Glomerular visceral epithelial cell (primary cell): ENCODE measurements around the gene CD302.
"Not testable (repeated sequence)": the region's sequence is repeated elsewhere in the genome, so short reads cannot be mapped to it uniquely, and the experiment has no call there.

Source experiments
- DNase-seq: peaks from one replicate; pipeline ENCODE4 v3.0.0-alpha.2; 2016; ENCODE audit errors: extremely low spot score

The CD302 gene

DNA sequence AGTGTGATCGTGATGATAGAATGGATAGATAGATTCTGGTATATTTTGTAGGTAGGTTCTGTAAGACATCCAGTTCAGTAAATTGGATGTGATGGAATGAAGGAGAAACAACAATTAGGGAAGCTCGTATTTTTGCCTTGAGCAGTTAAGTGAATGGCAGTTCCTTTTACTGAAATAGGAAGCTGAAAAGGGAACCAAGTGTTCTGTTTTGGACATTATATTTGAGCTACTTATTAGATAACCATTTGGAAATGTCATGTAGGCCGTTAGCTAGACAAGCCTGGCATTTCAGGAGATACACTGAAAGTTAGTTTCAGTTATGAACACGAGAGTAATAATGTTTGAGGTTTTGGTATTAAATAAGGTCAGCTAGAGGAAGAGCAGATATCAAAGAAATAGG lies 44.2 kb downstream of the CD302 start:
- no peak for DNase-seq

- no peak for DNase-seq
These were observed 47.1 kb downstream of the CD302 start for GRCh38 chr2:159750873-159751272.

DNA sequence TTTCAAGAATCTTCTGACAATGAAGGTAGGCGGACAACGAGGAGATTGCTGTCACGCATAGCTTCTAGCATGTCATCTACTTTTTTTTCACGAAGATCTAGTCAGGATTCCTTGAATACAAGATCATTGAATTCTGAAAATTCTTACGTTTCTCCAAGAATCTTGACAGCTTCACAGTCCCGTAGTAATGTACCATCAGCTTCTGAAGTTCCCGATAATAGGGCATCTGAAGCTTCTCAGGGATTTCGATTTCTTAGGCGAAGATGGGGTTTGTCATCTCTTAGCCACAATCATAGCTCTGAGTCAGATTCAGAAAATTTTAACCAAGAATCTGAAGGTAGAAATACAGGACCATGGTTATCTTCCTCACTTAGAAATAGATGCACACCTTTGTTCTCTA lies 49.9 kb downstream of the CD302 start:
- no peak for DNase-seq

- not testable (repeated sequence) for DNase-seq
These were observed 52.8 kb downstream of the CD302 start for GRCh38 chr2:159745237-159745636.

GRCh38 chr2:159744363-159744762 lies 53.6 kb downstream of the CD302 start:
- DNase-seq: no peak

DNA sequence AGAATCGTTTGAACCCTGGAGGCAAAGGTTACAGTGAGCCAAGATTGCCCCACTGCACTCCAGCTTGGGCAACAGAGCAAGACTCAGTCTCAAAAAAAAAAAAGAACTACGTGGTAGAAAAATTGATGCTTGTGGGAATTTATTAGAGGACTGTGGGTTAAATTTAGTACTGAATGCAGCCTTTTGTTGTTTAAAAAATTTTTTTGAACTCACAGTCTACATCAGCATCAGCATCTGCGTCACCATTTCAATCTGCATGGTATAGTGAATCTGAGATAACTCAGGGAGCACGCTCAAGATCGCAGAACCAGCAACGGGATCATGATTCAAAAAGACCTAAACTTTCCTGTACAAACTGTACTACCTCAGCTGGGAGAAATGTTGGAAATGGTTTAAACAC lies 55.2 kb downstream of the CD302 start:
- DNase-seq: no peak

GRCh38 chr2:159738509-159739390 lies 59.3 kb downstream of the CD302 start:
- DNase-seq: no peak

DNA sequence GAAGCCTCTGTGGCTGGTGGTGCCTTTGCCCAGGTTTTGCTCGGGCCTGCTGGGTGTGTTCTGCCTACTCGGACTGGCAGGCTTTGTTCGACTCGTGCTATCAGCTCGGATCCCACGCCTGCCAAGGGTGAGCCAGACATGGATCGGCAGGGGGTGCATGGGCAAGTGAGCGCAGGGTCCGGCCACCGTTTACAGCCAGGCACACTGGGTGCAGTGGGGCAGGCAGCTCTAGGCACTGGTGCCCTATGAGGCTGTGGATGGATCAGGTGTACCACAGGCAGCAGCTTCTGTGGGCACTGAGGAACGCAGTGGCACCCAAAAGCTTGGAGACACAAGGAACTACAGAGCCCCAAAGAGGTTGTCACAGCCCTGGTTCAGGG lies 60.1 kb downstream of the CD302 start:
- no peak for DNase-seq

- DNase-seq: no peak
These were observed 60.6 kb downstream of the CD302 start for GRCh38 chr2:159737292-159737916.

DNA sequence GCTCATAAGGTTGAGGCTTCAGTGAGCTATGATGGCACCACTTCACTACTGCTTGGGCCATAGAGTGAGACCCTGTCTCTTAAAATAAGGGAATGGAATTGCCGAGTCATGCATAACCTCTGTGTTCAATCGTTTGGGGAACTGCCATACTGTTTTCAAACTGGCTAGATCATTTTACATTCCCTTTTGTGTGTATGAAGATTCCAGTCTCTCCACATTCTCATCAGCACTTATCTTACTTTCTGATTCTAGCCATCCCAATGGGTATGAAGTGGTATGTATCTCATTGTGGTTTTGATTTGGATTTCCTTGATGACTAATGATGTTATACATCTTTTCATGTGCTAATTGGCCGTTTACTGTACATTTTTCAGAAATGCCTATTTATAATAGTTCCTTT lies 62.0 kb downstream of the CD302 start:
- DNase-seq: no peak

GRCh38 chr2:159735648-159736047 lies 62.4 kb downstream of the CD302 start:
- DNase-seq: no peak

GRCh38 chr2:159728629-159729028 lies 69.4 kb downstream of the CD302 start:
- DNase-seq: no peak

- DNase-seq: no peak
These were observed 72.3 kb downstream of the CD302 start for GRCh38 chr2:159725713-159726112.

DNA sequence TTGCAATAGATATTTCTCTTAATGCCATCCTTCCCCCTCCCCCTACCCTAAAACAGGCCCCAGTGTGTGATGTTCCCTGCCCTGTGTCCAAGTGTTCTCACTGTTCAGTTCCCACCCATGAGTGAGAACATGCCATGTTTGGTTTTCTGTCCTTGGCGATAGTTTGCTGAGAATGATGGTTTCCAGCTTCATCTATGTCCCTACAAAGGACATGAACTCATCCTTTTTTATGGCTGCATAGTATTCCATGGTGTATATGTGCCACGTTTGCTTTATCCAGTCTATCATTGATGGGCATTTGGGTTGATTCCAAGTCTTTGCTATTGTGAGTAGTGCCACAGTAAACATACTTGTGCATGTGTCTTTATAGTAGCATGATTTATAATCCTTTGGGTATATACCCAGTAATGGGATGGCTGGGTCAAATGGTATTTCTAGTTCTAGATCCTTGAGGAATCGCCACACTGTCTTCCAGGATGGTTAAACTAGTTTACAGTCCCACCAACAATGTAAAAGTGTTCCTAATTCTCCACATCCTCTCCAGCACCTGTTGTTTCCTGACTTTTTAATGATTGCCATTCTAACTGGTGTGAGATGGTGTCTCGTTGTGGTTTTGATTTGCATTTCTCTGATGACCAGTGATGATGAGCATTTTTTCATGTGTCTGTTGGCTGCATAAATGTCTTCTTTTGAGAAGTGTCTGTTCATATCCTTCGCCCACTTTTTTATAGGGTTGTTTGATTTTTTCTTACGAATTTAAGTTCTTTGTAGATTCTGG lies 73.0 kb downstream of the CD302 start:
- DNase-seq: not testable (repeated sequence)

DNA sequence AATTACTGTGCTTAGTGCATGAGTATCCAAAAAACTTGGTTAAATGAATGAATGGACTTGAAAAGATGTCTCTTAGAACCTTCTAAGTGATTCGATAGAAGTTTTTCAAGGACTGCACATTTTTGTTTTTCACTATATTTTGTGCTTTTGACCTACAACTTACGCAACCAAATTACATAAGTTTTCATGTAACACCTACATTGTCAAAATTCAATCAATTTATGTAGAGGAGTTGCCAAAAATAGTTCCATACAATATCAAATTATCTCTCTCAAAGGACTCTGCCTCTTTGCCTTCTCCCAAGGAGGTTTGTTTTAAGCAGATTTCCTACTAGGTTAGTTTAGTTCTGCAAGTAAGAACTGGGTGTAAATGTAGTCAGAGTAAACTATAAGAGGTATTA lies 75.4 kb downstream of the CD302 start:
- no peak for DNase-seq

DNA sequence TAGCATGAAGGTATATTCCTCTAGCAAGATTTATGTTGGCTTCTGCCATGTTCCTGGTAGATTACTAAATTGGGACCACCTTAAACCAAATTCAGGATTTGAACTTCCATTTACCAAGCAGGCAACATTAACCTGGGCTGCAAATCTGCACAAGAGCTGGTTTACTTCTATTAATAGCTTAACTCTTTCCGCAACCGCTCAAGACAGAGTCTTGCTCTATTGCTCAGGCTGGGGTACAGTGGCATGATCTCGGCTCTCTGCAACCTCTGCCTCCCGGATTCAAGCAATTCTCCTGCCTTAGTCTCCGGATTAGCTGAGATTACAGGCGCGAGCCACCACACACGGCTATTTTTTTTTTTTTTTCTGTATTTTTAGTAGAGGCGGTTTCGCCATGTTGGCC lies 77.3 kb downstream of the CD302 start:
- no peak for DNase-seq
